GM21423 (cell line): ENCODE results near the gene FTO.

Experiments
- ATAC-seq: cut with Tn5 transposase; IDR thresholded peaks from one replicate; pipeline ENCODE4 v1.9.1; 2021; ENCODE audit warnings: mild to moderate bottlenecking, moderate library complexity; ENCODE audit not compliant: unreplicated experiment

The FTO gene

DNA sequence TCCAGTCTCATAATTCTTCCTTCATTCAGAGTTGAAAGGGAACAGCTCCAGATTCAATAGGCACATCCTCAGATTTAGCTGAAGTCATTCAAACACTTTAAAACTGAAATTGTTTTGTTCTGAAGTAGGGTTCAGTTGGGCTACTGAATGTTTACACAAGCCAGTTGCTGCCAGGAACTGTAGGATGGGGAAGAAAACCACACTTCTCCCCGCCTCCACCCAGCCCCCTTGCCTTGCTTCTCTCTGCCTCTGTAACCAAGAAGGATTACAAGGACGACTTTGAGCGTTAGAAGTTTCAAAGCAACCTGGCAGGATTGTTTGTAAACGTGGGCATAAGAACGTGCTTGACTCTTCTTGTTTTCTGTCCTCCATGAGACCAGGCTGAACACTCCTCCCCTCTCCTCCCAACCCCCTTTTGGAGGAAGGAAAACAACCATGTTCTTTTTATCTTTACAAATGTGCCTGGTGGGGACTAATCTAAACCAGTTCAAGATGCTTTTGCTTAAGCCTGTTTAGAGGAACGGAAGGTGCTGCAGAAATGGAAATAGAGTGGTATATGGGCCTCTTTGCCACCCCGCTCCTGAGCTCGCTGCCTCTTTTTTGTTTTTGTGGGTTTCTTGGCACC is 287.9 kb downstream of the FTO start:
- no peak for ATAC-seq

- no peak for ATAC-seq
These were observed 291.4 kb downstream of the FTO start for GRCh38 chr16:53995378-53995777.

GRCh38 chr16:53996961-53997360 is 293.0 kb downstream of the FTO start:
- no peak for ATAC-seq

DNA sequence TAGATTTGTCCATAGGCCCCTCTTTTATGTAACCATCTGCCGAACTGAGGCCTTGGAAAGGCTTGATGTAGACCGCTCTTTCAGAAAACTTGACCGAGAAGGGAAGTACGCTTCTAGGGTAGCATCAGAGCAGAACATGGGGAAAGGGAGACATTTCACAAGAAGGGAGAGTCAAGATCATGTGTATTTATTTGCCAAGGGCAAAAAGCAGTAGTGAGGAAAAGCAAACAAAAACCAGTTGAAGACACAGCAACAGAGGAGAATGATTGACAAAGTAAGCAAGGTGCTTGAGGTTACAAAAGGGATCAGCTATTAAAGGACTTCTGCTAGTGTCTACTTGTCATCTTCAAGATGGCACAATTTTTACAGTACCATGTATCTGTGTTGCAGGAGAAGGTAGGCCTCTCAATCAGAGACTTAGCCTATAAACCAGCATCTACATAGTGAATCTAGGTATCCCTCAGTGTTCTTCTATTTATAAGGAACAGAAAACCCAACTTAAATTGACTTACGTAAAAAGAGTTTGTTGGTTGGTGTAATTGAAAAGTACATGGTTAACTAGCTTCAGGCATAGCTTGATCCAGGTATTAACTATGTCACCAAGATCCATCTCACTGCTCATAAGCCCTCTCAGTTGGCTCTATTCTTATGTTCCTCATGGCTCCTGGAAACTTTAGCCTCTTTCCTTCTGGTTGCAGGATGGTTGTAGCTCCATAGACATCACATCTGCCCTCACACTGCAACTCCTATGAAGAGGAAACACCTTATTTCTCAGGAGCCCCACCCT is 294.3 kb downstream of the FTO start:
- no peak for ATAC-seq

DNA sequence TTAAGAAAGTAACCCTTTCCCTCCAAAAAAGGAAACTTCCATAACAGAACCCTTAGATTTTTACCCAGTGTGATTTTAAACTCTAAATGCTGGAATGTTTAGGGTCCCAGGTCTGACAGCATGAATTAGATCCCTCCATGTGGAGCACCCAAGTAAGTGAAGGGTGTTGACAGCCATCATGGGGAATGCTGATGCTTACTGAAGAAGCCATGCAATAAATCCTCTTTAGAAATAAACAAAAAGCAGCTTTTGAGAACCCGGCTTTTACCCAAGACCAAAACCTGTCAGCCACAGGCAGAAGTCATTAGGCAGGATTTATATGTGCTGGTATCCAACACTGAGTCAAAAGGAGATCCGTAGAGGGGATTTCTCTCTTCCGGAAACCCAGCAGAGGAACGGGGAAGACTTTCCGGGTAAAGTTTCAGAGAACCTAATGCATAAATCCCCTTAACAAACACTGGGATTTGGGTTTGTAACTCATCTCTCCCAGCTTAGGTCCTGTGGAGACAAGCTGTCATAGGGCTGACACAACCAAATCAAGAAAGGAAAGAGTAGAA is 295.1 kb downstream of the FTO start:
- no peak for ATAC-seq

- no peak for ATAC-seq
These were observed 295.9 kb downstream of the FTO start for GRCh38 chr16:53999841-54000240.

GRCh38 chr16:54000361-54000760 is 296.4 kb downstream of the FTO start:
- no peak for ATAC-seq

GRCh38 chr16:54006693-54007092 is 302.7 kb downstream of the FTO start:
- ATAC-seq, result no peak

GRCh38 chr16:54007504-54007903 is 303.5 kb downstream of the FTO start:
- ATAC-seq, result no peak

DNA sequence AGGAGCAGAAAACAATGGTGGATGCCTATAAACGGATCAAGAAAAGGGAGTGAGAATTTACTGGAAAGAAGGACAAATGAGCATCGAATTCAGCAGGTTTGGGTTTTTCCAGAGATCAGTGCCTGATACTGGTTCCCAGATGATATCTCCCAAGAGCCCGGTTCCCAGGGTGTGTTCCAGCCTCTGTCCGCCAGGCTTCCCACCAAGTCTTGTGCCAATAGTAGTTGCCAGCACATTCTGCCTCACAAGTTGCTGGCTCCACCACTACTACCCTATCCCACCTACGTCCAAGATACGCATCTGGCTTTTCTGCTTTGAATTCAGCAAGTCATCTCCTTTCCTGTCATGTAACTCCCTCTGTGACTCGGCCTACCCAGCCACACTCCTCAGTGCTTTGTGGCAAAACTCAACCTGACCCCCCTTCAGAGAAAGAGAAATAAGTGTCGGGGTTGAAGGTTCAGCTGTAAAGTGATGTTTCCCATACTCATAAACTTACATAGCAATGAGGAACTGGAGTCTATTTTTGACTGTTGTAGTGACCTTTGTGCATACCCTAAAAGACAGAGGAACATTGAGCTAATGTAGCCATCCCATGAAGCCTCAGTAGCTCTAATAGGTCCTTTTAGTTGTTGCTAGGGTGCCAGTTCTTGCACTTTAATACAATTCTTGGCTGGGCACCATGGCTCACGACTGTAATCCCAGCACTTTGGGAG is 305.7 kb downstream of the FTO start:
- ATAC-seq, result no peak

DNA sequence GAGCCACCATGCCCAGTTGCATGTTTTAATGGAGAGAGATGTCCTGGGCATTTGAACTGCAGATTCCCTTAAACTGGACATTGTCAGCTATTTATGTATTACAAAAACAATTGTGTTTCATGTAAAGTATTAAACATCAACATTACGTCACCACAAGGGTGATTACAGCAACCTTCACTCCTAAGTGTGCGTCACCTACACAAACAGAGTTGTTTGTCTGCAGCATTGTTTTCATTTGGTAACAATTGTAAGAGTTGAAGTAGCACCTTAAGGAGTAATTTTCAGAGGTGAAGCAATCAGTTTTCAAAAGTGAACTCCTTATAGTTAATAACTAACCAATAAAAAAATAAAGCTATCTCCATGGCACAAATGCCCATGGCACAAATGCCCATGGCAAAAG is 311.2 kb downstream of the FTO start:
- ATAC-seq, result no peak

- no peak for ATAC-seq
These were observed 318.4 kb downstream of the FTO start for GRCh38 chr16:54022362-54022761.

GRCh38 chr16:54026456-54026855 is 322.5 kb downstream of the FTO start:
- ATAC-seq, result no peak

GRCh38 chr16:54027062-54027461 is 323.1 kb downstream of the FTO start:
- no peak for ATAC-seq

DNA sequence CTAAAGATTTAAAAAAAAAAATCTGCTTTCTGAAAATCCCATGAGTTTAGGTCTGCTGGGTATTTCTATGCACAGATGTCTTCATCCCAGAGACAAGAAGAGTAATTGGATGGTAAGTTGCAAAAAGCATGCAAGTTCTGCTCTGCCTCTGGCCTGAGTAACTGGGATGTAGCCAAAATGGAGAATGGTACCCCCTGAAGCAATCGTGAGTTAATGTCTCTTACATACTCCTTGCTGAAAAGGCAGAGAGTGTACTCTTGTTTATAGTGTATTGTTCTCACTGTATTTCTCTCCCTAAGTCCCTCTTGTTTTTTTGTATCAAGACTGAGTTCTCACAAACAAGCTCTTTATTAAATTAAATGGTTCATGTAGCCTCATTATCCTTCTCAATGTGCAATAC is 323.6 kb downstream of the FTO start:
- no peak for ATAC-seq

DNA sequence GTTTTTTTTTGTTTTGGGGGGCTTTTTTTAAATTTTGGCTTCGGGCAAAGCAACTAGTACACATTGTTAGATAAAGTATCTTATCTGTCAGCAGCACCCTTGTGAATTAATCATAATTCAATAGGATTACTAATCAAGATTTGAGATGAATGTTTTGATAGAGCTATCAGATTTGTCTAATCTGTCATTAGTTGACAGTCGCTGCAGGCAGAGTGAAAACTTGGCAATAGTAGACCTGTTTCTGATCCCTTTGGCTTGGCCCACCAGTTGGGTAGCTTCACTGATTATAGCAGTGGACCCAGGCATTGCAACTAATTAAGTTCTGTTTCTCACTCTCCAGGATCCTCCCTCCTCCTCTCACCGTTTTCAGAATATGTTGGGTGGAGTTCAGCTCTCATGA is 324.0 kb downstream of the FTO start:
- no peak for ATAC-seq

GRCh38 chr16:54030451-54030850 is 326.5 kb downstream of the FTO start:
- no peak for ATAC-seq

GRCh38 chr16:54031107-54031760 is 327.3 kb downstream of the FTO start:
- ATAC-seq, result no peak

- no peak for ATAC-seq
These were observed 329.8 kb downstream of the FTO start for GRCh38 chr16:54033747-54034146.

DNA sequence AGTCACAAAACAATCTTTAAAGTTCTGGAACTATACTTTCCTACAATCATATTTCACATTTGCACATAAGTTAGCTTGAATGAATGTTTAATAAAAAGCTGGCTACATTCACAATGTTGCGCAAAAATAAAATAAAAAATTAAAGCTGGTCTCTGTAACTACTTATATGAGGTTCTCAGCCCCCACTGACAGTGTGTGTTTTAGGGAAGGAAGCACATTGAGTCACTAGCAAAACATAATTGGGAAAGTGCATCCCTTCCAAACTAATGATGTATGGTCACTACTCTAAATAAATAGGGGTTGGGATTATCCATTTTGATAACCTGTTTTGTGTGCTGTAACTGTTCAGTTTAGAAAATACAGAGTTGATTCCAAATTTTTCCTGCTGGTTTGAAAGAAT is 330.7 kb downstream of the FTO start:
- ATAC-seq, result no peak

DNA sequence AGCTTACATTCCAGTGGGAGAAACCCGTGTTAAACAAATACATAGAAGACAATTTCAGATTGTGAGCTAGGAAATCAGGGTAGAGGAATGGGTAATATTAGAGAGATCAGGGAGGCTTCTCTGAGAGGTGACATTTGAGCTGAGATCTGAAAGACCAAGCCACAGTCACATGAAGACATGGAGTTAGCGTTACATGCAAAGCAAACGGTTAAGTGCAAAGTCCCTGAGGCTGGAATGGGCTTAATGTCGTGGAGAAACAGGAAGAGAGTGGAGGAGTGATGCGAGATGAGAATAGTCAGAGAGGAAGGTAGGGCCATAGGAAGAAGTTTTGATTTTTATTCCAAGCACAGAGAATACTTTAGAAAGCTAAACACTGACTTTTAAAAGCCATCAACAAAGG is 336.5 kb downstream of the FTO start:
- no peak for ATAC-seq
